ENCODE results near the gene NBR1. TPM values are rescaled to one million over a fixed set of nuclear protein-coding genes. Genes with fewer than 3 reads are reported as not detected.
"Not testable (repeated sequence)": the region's sequence is repeated elsewhere in the genome, so short reads cannot be mapped to it uniquely, and the experiment has no call there.

The NBR1 gene
- total RNA-seq, 1 experiment from 2014 or later, result 60.8 TPM

- BruUV-seq (replicated peaks); H3K9ac ChIP-seq (ENCODE audit: low read length); H2AFZ ChIP-seq (ENCODE audit: low read depth, low read length, poor library complexity, severe bottlenecking); H3K27me3 ChIP-seq (ENCODE audit: insufficient read depth, low read length); RAD21 ChIA-PET (ENCODE audit: low non-redundant PET in 1 of 2, low total read pairs in 2 of 2, uncharacterized antibody in 2 of 2, unreplicated experiment in 2 of 2); H3K9me2 ChIP-seq (ENCODE audit: insufficient read depth); H3K27ac ChIP-seq (ENCODE audit: low read depth, low read length); H3K4me2 ChIP-seq (ENCODE audit: low read length); H3K79me2 ChIP-seq (ENCODE audit: insufficient read depth, low read length); H4K20me1 ChIP-seq (ENCODE audit: insufficient read depth); H3K4me3 ChIP-seq (replicated peaks in 1 of 2; ENCODE audit: low read depth in 1 of 2, low read length in 2 of 2); DNase-seq (ENCODE audit: low read depth, low spot score); H3K4me1 ChIP-seq (ENCODE audit: control insufficient read depth in 1 of 2, insufficient read depth in 2 of 2, low read length in 2 of 2); CTCF ChIA-PET; POLR2A ChIA-PET; H3K9me3 ChIP-seq (ENCODE audit: control insufficient read depth in 1 of 2, insufficient read depth in 1 of 2, low read depth in 1 of 2, low read length in 2 of 2); intact Hi-C loops (cut with micrococcal nuclease); ATAC-seq: not testable (repeated sequence)
- H3K36me3 ChIP-seq (ENCODE audit: control insufficient read depth in 1 of 2, insufficient read depth in 2 of 2, low read length in 2 of 2), result peaks cover 21 to 32% of the 10 kb centered on the region in 2 experiments; a peak in 3 of 4 replicates
These were observed 15.6 kb downstream of the NBR1 start for GRCh38 chr17:43186656-43187055.

GRCh38 chr17:43193251-43193650, 22.2 kb downstream of the NBR1 start:
- H3K36me3 ChIP-seq (ENCODE audit: control insufficient read depth in 1 of 2, insufficient read depth in 2 of 2, low read length in 2 of 2), result peaks cover 49 to 60% of the 10 kb centered on the region in 2 experiments
- H3K9me3 ChIP-seq (ENCODE audit: control insufficient read depth in 1 of 2, insufficient read depth in 1 of 2, low read depth in 1 of 2, low read length in 2 of 2), result no peaks in the 10 kb centered on the region
- H3K4me2 ChIP-seq (ENCODE audit: low read length), result no peak overlapping the region
- CTCF ChIA-PET, result no interaction called here
- TF ChIP-seq TCF7L2 (IDR thresholded peaks at IDR 0.05; ENCODE audit: borderline replicate concordance, extremely low read depth, insufficient read depth, insufficient read length) (no peak), EGR1 (IDR thresholded peaks at IDR 0.05; ENCODE audit: low read depth) (no peak), CBX3 (IDR thresholded peaks at IDR 0.05; ENCODE audit: low read depth) (no peak), ELF1 (IDR thresholded peaks at IDR 0.05; ENCODE audit: borderline replicate concordance, low read depth) (no peak), EZH2 (IDR thresholded peaks at IDR 0.05) (no peak), RAD21 (IDR thresholded peaks at IDR 0.05; ENCODE audit: low read depth) (no peak), SP1 (IDR thresholded peaks at IDR 0.05; ENCODE audit: low read depth) (no peak), SRF (IDR thresholded peaks at IDR 0.05; ENCODE audit: low read depth) (no peak)
- TF ChIP-seq, protein P1, sequence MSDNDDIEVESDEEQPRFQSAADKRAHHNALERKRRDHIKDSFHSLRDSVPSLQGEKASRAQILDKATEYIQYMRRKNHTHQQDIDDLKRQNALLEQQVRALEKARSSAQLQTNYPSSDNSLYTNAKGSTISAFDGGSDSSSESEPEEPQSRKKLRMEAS (IDR thresholded peaks at IDR 0.05), result no peak
- POLR2A ChIA-PET, result no interaction called here
- DNase-seq (ENCODE audit: low read depth, low spot score) (no peak), ATAC-seq (no peak)
- H3K9me2 ChIP-seq (ENCODE audit: insufficient read depth), result no peaks in the 10 kb centered on the region
- intact Hi-C loops (cut with micrococcal nuclease), result no loop called here
- H4K20me1 ChIP-seq (ENCODE audit: insufficient read depth), result no peaks in the 10 kb centered on the region
- H3K27ac ChIP-seq (ENCODE audit: low read depth, low read length), result no peak overlapping the region
- H3K79me2 ChIP-seq (ENCODE audit: insufficient read depth, low read length), result no peaks in the 10 kb centered on the region
- H2AFZ ChIP-seq (ENCODE audit: low read depth, low read length, poor library complexity, severe bottlenecking), result no peak overlapping the region
- BruUV-seq (replicated peaks), result no TSS peak
- H3K9ac ChIP-seq (ENCODE audit: low read length), result no peak overlapping the region
- no peaks in the 10 kb centered on the region for H3K27me3 ChIP-seq (ENCODE audit: insufficient read depth, low read length)
- H3K4me1 ChIP-seq (ENCODE audit: control insufficient read depth in 1 of 2, insufficient read depth in 2 of 2, low read length in 2 of 2), result no peaks in the 10 kb centered on the region
- no peak overlapping the region for H3K4me3 ChIP-seq (replicated peaks in 1 of 2; ENCODE audit: low read depth in 1 of 2, low read length in 2 of 2)
- RAD21 ChIA-PET (ENCODE audit: low non-redundant PET in 1 of 2, low total read pairs in 2 of 2, uncharacterized antibody in 2 of 2, unreplicated experiment in 2 of 2), result no interaction called here
